CD4-positive, alpha-beta T cell treated with Interleukin-17A for 1 hour (primary cell): Measurements from ENCODE around the gene MIA.
A peak's percentile ranks its signal among the peaks of the same experiment; 100 is the strongest.
"Not testable (repeated sequence)": the region's sequence is repeated elsewhere in the genome, so short reads cannot be mapped to it uniquely, and the experiment has no call there.

Experiments
- DNase-seq: peaks from one replicate; pipeline ENCODE4 v3.0.0-alpha.2; 2020

MIA gene

GRCh38 chr19:40750874-40751537 is 24.3 kb upstream of the MIA start, which contains the start of gene SNRPA:
Gene SNRPA, plus strand, starts transcription at chr19:40751203. Its CDS starts 206 bp downstream, at chr19:40751409.
- peak; percentile 97 for DNase-seq

DNA sequence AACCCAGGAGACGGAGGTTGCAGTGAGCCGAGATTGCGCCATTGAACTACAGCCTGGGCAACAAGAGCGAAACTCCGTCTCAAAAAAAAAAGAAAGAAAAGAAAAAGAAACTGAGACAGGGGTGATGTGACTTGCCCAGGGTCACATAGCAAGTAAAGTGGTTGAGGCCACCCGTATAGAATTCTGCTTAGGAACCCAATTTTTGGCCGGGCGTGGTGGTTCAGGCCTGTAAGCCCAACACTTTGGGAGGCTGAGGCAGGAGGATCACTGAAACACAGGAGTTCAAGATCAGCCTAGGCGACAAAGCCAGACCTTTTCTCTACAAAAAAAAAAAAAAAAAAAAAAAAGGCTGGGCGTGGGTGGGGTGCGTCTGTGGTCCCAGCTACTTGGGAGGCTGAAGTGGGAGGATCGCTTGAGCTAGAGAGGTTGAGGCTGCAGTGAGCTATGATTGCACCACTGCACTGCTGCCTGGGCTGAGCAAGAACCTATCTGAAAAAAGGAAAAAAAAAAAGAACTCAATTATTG is 23.0 kb upstream of the MIA start:
- DNase-seq = no peak

DNA sequence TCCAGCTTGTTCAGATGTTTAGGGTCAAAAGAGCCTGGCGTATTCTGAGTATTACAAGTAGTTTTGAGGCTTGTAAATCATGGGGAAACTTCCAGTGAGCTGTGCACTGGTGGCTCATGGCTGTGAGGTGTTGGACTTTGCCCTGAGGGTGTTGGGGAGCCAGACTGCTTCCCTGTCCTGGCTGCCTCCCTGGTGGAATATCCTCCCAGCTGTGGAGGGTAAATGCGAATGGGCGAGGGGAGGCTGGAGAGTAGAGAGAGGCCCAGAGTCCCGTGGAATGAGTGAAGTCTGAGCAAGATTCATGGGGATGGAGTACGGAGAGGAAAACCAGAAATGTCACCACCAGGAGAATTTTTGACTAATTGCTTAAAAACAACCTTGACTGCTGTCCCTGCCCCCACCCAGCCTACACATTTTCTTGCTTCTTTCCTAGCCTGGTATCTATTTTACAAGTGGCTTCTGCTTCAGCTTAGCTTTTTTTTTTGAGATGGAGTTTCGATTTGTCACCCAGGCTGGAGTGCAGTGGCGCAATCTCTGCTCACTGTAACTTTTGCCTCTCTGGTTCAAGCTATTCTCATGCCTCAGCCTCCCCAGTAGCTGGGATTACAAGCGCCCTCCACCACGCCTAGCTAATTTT is 20.6 kb upstream of the MIA start:
- DNase-seq = peak; percentile 47

DNA sequence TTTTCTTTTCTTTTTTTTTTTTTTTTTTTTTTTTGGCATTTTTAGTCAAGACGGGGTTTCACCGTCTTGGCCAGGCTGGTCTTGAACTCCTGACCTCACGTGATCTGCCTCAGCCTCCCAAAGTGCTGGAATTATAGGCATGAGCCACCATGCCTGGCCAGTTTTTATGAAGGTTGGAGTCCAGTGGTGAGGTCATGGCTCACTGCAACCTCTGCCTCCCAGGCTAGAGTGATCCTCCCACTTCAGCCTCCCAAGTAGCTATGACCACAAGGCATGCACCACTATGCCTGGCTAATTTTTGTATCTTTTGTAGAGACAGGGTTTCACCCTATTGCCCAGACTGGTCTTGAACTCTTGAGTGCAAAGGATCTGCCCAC is 20.1 kb upstream of the MIA start:
- no peak for DNase-seq

DNA sequence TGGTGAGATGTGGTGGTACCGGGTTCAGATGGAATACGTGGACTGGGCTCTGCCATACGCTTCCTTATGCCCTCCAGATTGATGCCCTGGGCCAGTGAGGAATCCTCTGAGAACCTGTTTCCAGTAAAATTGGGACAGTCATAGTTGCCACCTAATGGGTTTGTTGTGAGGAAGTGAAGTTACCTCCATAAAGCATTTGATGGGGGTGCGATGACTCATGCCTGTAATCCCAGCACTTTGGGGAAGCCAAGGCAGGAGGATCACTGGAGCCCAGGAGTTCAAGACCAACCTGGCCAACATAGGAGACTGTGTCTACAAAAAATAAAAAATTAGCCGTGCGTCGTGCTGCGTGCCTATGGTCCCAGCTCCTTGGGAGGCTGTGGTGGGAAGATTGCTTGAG is 19.5 kb upstream of the MIA start:
- no peak for DNase-seq

GRCh38 chr19:40756502-40757110 is 18.7 kb upstream of the MIA start:
- DNase-seq = peak; percentile 36

GRCh38 chr19:40758491-40758890 is 16.8 kb upstream of the MIA start:
- no peak for DNase-seq

DNA sequence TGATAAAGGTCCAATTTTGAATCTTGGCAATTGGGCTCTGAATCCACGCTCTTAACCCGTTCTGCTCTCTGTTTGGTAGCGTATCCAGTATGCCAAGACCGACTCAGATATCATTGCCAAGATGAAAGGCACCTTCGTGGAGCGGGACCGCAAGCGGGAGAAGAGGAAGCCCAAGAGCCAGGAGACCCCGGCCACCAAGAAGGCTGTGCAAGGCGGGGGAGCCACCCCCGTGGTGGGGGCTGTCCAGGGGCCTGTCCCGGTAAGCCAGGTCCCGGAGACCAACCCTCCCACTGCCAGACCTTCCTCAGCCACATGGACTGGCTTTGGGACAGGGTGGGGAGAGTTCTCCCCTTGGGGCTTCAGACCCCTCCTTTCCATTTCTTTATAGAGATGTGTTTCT is 16.0 kb upstream of the MIA start:
- DNase-seq = no peak

- no peak for DNase-seq
Measured at GRCh38 chr19:40762754-40763470, 12.4 kb upstream of the MIA start.

GRCh38 chr19:40763526-40763925 is 11.8 kb upstream of the MIA start:
- DNase-seq = no peak

GRCh38 chr19:40763963-40764362 is 11.4 kb upstream of the MIA start:
- DNase-seq = no peak

DNA sequence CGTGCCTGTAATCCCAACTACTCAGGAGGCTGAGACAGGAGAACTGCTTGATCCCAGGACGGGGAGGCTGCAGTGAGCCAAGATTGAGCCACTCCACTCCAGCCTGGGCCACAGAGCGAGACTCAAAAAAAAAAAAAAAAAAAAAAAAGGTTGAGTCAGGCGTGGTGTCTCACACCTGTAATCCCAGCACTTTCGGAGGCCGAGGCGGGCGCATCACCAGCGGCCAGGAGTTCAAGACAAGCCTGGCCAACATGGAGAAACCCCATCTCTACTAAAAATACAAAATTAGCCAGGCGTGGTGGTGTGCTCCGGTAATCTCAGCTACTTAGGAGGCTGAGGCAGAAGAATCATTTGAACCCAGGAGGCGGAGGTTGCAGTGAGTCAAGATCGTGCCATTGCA is 8.9 kb upstream of the MIA start:
- not testable (repeated sequence) for DNase-seq

DNA sequence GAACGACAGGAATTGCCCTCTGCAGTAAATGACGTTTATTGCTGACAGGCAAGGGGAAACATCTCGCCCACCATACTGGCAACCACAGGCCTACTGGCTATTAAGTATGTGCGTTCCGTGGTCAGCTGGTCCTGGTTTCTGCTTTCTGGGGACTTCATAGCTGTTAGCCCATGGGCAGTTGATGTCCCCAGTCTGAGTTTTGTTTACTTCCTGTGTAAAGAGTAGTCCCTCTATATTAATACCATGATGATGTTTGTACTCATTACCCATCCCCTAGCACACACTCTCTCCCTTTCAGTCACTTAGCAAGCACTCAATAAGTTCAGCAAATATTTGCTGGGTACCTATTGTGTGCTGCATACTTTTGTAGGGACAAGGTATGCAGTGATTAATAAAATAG is 6.5 kb upstream of the MIA start:
- no peak for DNase-seq

DNA sequence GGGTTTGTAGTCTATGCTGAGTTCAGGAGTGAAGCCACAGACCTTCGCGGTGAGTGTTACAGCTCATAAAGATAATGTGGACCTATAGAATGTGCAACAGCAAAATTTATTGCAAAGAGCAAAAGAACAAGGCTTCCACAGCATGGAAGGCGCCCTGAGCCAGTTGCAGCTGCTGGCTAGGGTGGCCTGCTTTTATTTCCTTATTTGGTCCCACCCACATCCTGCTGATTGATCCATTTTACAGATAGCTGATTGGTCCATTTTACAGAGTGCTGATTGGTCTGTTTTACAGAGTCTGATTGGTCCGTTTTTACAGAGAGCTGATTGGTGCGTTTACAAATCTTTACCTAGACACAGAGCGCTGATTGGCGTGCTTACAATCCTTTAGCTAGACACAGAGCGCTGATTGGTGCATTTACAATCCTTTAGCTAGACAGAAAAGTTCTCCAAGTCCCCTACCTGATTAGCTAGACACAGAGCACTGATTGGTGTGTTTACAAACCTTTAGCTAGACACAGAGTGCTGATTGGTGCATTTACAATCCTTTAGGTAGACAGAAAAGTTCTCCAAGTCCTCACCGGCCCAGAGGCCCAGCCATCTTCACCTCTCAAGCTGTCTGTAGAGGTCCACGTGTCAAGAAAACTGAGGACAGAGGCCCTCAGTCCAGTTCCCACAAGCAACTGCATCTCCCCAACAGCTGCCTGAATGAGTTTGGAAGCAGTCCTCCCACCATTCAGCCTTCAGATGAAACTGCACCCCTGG is 4.0 kb upstream of the MIA start:
- peak; percentile 61 for DNase-seq

- no peak for DNase-seq
Measured at GRCh38 chr19:40775632-40776022, 306 bp downstream of the MIA start.

DNA sequence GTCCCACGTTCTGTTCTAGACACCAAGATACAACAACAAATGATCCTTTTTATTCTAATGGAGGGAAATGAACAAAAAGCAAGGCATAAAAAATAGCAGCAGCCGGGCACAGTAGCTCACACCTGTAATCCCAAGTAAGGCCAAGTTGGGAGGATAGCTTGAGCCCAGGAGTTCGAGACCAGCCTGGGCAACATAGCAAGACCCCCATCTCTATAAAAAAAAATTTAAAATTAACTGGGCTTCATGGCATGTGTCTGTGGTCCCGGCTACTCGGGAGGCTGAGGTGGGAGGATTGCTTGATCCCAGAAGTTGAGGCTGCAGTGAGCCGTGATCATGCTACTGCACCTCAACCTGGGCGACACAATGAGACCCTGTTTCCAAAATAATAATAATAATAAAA is 1.0 kb downstream of the MIA start:
- DNase-seq = no peak

GRCh38 chr19:40776932-40777644 is 1.8 kb downstream of the MIA start:
- peak; percentile 96 for DNase-seq

GRCh38 chr19:40777645-40777936 is 2.3 kb downstream of the MIA start:
- no peak for DNase-seq

- peak; percentile 100 for DNase-seq
Measured at GRCh38 chr19:40777937-40778705, 2.8 kb downstream of the MIA start, which contains the start of gene RAB4B. Gene RAB4B, plus strand, starts transcription at chr19:40778247. Its CDS starts 129 bp downstream, at chr19:40778376.

GRCh38 chr19:40778706-40779284 is 3.5 kb downstream of the MIA start:
- DNase-seq = no peak

- no peak for DNase-seq
Measured at GRCh38 chr19:40780582-40780981, 5.3 kb downstream of the MIA start.
